Measurements from ENCODE around the gene SPATS2L.

SPATS2L gene

GRCh38 chr2:200469708-200470211 is 163.3 kb downstream of the SPATS2L start:
- no peak for DNase-seq (ENCODE audit: low read depth)

GRCh38 chr2:200470230-200470629 is 163.7 kb downstream of the SPATS2L start:
- no peak for DNase-seq (ENCODE audit: low read depth)

- DNase-seq (ENCODE audit: low read depth): peak; percentile 11
These were observed 164.9 kb downstream of the SPATS2L start for GRCh38 chr2:200471324-200471848.

GRCh38 chr2:200471928-200472645 is 165.6 kb downstream of the SPATS2L start:
- no peak for DNase-seq (ENCODE audit: low read depth)

- DNase-seq (ENCODE audit: low read depth): no peak
These were observed 166.5 kb downstream of the SPATS2L start for GRCh38 chr2:200472853-200473464.

GRCh38 chr2:200475795-200476194 is 169.3 kb downstream of the SPATS2L start:
- DNase-seq (ENCODE audit: low read depth): no peak

GRCh38 chr2:200476836-200477235 is 170.3 kb downstream of the SPATS2L start:
- no peak for DNase-seq (ENCODE audit: low read depth)

GRCh38 chr2:200477667-200478131 is 171.2 kb downstream of the SPATS2L start:
- no peak for DNase-seq (ENCODE audit: low read depth)

GRCh38 chr2:200479692-200480265 is 173.3 kb downstream of the SPATS2L start:
- no peak for DNase-seq (ENCODE audit: low read depth)

- DNase-seq (ENCODE audit: low read depth): no peak
These were observed 175.7 kb downstream of the SPATS2L start for GRCh38 chr2:200482194-200482593.

- no peak for DNase-seq (ENCODE audit: low read depth)
These were observed 177.3 kb downstream of the SPATS2L start for GRCh38 chr2:200483729-200484198.

GRCh38 chr2:200484934-200485333 is 178.4 kb downstream of the SPATS2L start:
- DNase-seq (ENCODE audit: low read depth): no peak

- DNase-seq (ENCODE audit: low read depth): no peak
These were observed 180.0 kb downstream of the SPATS2L start for GRCh38 chr2:200486529-200486928.

- DNase-seq (ENCODE audit: low read depth): no peak
These were observed 181.7 kb downstream of the SPATS2L start for GRCh38 chr2:200488169-200488568.

- no peak for DNase-seq (ENCODE audit: low read depth)
These were observed 183.5 kb downstream of the SPATS2L start for GRCh38 chr2:200490001-200490400.

- no peak for DNase-seq (ENCODE audit: low read depth)
These were observed 186.2 kb downstream of the SPATS2L start for GRCh38 chr2:200492656-200493055.

GRCh38 chr2:200494048-200494447 is 187.6 kb downstream of the SPATS2L start:
- DNase-seq (ENCODE audit: low read depth): no peak

- DNase-seq (ENCODE audit: low read depth): no peak
These were observed 190.2 kb downstream of the SPATS2L start for GRCh38 chr2:200496696-200497095.

GRCh38 chr2:200498402-200499162 is 192.1 kb downstream of the SPATS2L start:
- DNase-seq (ENCODE audit: low read depth): no peak

- DNase-seq (ENCODE audit: low read depth): no peak
These were observed 195.7 kb downstream of the SPATS2L start for GRCh38 chr2:200502196-200502595.

GRCh38 chr2:200506679-200507078 is 200.2 kb downstream of the SPATS2L start:
- no peak for DNase-seq (ENCODE audit: low read depth)

GRCh38 chr2:200507179-200507578 is 200.7 kb downstream of the SPATS2L start:
- DNase-seq (ENCODE audit: low read depth): no peak
